Caco-2 (cell line): ENCODE results near the gene PPARG. TPM values are rescaled to one million over a fixed set of nuclear protein-coding genes. Genes with fewer than 3 reads are reported as not detected.

Source experiments
- BruUV-seq: library from RNA; stranded (reverse); fragments of 400-500 nt; replicated peaks from 2 replicates; lab custom pipeline; 2021; lab: Mats Ljungman, UMichigan
- CTCF ChIA-PET: fragments of 300-600 bp; sonication (Branson Sonifier 250); formaldehyde crosslinking; loops from one replicate; lab custom pipeline; 2022; ENCODE audit warnings: antibody characterized with exemption; lab: Charles Lee
- POLR2A ChIA-PET: fragments of 300-600 bp; sonication (Branson Sonifier 250); formaldehyde crosslinking; loops from one replicate; lab custom pipeline; 2022; ENCODE audit warnings: antibody characterized with exemption; lab: Charles Lee
- DNase-seq, 2 experiments: peaks; one replicate each; pipeline versions ENCODE4 v3.0.0 to v3.0.0-alpha.2; 2020 to 2022
- H3K27me3 ChIP-seq: replicated peaks from 2 replicates; pipeline ENCODE4 v1.6.0; 2011; ENCODE audit warnings: low read length; ENCODE audit not compliant: control insufficient read depth, insufficient read depth
- H3K36me3 ChIP-seq: 2 replicates; pipeline ENCODE4 v1.5.1; 2011; ENCODE audit warnings: low read length; ENCODE audit not compliant: control insufficient read depth, insufficient read depth
- H3K4me1 ChIP-seq: fragments of 250-450 bp; sonication (Bioruptor Pico); 2 replicates; pipeline ENCODE4 v1.5.1; 2020; ENCODE audit warnings: mild to moderate bottlenecking
- H3K4me3 ChIP-seq: 2 replicates; pipeline ENCODE4 v1.5.1; 2011; ENCODE audit warnings: low read depth, mild to moderate bottlenecking, control low read depth, low read length
- H3K9me3 ChIP-seq: fragments of 250-450 bp; sonication (Bioruptor Pico); 2 replicates; pipeline ENCODE4 v1.5.1; 2020; ENCODE audit warnings: mild to moderate bottlenecking, moderate library complexity
- H3K27ac Mint-ChIP-seq: one replicate; pipeline ENCODE4 v1.8.0; 2022; ENCODE audit warnings: mixed read lengths; ENCODE audit not compliant: unreplicated experiment
- H3K27me3 Mint-ChIP-seq: one replicate; pipeline ENCODE4 v1.8.0; 2022; ENCODE audit warnings: mixed read lengths; ENCODE audit not compliant: insufficient read depth, unreplicated experiment
- H3K36me3 Mint-ChIP-seq: one replicate; pipeline ENCODE4 v1.8.0; 2022; ENCODE audit warnings: mild to moderate bottlenecking, mixed read lengths; ENCODE audit not compliant: insufficient read depth, unreplicated experiment
- H3K4me1 Mint-ChIP-seq: one replicate; pipeline ENCODE4 v1.8.0; 2022; ENCODE audit warnings: low read depth, mixed read lengths; ENCODE audit not compliant: unreplicated experiment
- H3K4me3 Mint-ChIP-seq: one replicate; pipeline ENCODE4 v1.8.0; 2022; ENCODE audit warnings: mild to moderate bottlenecking, moderate library complexity, mixed read lengths; ENCODE audit not compliant: unreplicated experiment
- H3K9me3 Mint-ChIP-seq: one replicate; pipeline ENCODE4 v1.8.0; 2022; ENCODE audit warnings: mixed read lengths; ENCODE audit not compliant: unreplicated experiment
- CTCF ChIP-seq, 2 experiments: fragments of 200-600 bp in 1 of 2; IDR thresholded peaks; 1 replicate in 1 of 2; 2 replicates in 1 of 2; pipeline versions ENCODE4 v1.5.1 to v1.8.0; 2011 to 2022; ENCODE audit warnings: antibody characterized with exemption in 1 of 2, control low read depth in 1 of 2, inconsistent platforms in 1 of 2, low read depth in 1 of 2, low read length in 1 of 2, mild to moderate bottlenecking in 1 of 2, moderate library complexity in 1 of 2; ENCODE audit not compliant: insufficient read depth in 1 of 2, severe bottlenecking in 1 of 2, unreplicated experiment in 1 of 2
- intact Hi-C: fragments of 100-400 bp; cut with micrococcal nuclease; formaldehyde crosslinking; loops from one replicate; pipeline ENCODE4 v1.10.0; 2022; ENCODE audit not compliant: unreplicated experiment
- total RNA-seq: library from RNA; stranded (reverse); gene quantifications from 2 replicates; pipeline ENCODE4 v1.2.3, GENCODE V29; 2022

Gene PPARG
- total RNA-seq, 1 experiment from 2014 or later = 15.6 TPM

GRCh38 chr3:12339701-12340480 is 51.0 kb downstream of the PPARG start:
- Mint-ChIP-seq H3K27ac (no peak overlapping the region), H3K27me3 (no peaks in the 10 kb centered on the region), H3K4me1 (peaks cover 7% of the 10 kb centered on the region), H3K9me3 (no peaks in the 10 kb centered on the region), H3K4me3 (no peak overlapping the region), H3K36me3 (no peaks in the 10 kb centered on the region)
- no peaks in the 10 kb centered on the region for H3K27me3 ChIP-seq
- H3K4me3 ChIP-seq = no peak overlapping the region
- intact Hi-C loops = no loop called here
- TF ChIP-seq CTCF (IDR thresholded peaks at IDR 0.05; ENCODE audit: insufficient read depth in 1 of 2, low read depth in 1 of 2, low read length in 1 of 2, severe bottlenecking in 1 of 2, unreplicated experiment in 1 of 2) = no peak
- no peak for DNase-seq
- POLR2A ChIA-PET = no interaction called here
- BruUV-seq = no TSS peak
- H3K36me3 ChIP-seq = no peaks in the 10 kb centered on the region
- H3K4me1 ChIP-seq = 0 out of 2 replicates have a peak, but pooled peaks cover 5% of the 10 kb centered on the region
- CTCF ChIA-PET = no interaction called here
- H3K9me3 ChIP-seq = no peaks in the 10 kb centered on the region

DNA sequence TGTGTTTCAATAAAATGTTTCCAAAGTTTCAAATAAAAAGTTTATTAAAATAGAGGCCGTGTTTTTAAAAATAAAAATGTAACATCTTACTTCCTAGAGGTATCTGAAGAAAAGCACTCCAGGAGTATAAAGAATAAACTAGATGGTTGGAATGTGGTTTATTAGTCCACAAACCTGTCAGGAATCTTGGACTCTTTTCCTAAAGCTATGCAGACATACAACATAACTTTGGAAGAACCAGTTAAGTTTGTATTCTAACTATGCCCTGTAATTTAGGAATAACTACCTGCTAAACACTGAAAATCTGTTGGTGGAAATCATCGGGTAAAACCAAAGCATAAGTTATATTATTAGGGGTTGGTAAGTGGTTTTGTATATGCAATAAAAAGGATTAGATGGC is 51.6 kb downstream of the PPARG start:
- no peak for DNase-seq
- H3K4me3 Mint-ChIP-seq = no peak overlapping the region
- Histone ChIP-seq H3K9me3 (no peaks in the 10 kb centered on the region), H3K4me1 (0 out of 2 replicates have a peak, but pooled peaks cover 5% of the 10 kb centered on the region), H3K36me3 (no peaks in the 10 kb centered on the region), H3K27me3 (no peaks in the 10 kb centered on the region), H3K4me3 (no peak overlapping the region)
- TF ChIP-seq CTCF (IDR thresholded peaks at IDR 0.05; ENCODE audit: insufficient read depth in 1 of 2, low read depth in 1 of 2, low read length in 1 of 2, severe bottlenecking in 1 of 2, unreplicated experiment in 1 of 2) = no peak
- no TSS peak for BruUV-seq
- H3K27me3 Mint-ChIP-seq = no peaks in the 10 kb centered on the region
- ChIA-PET CTCF (no interaction called here), POLR2A (no interaction called here)
- intact Hi-C loops = no loop called here
- H3K27ac Mint-ChIP-seq = no peak overlapping the region
- peaks cover 7% of the 10 kb centered on the region for H3K4me1 Mint-ChIP-seq
- no peaks in the 10 kb centered on the region for H3K9me3 Mint-ChIP-seq
- no peaks in the 10 kb centered on the region for H3K36me3 Mint-ChIP-seq

DNA sequence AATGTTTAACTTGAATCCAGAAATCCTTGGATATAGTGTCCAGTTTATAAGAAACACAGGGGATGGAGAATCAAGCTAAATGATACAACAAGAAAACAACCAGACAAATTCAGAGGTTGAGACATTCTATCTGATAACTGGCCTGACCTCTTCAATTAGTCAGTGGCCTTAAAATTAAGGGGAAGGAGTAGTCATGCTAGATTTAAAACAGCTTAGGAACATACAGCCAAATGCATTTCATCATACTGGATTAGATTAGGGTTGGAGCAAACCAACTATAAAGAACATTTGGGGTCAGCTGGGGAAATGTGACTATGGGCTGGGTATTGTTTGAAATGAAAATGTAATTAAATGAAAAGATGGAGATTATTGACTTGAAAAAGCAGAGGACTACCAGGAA is 53.3 kb downstream of the PPARG start:
- no TSS peak for BruUV-seq
- H3K27ac Mint-ChIP-seq = no peak overlapping the region
- DNase-seq = no peak
- no peak for TF ChIP-seq CTCF (IDR thresholded peaks at IDR 0.05; ENCODE audit: insufficient read depth in 1 of 2, low read depth in 1 of 2, low read length in 1 of 2, severe bottlenecking in 1 of 2, unreplicated experiment in 1 of 2)
- no peaks in the 10 kb centered on the region for H3K9me3 ChIP-seq
- no peaks in the 10 kb centered on the region for H3K9me3 Mint-ChIP-seq
- H3K4me1 Mint-ChIP-seq = peaks cover 13% of the 10 kb centered on the region
- no peaks in the 10 kb centered on the region for H3K36me3 ChIP-seq
- no peak overlapping the region for H3K4me3 ChIP-seq
- H3K27me3 ChIP-seq = no peaks in the 10 kb centered on the region
- H3K4me1 ChIP-seq = peaks cover 10% of the 10 kb centered on the region; the same call in 1 of the 2 replicates
- intact Hi-C loops = no loop called here
- no peaks in the 10 kb centered on the region for H3K36me3 Mint-ChIP-seq
- CTCF ChIA-PET = no interaction called here
- H3K27me3 Mint-ChIP-seq = no peaks in the 10 kb centered on the region
- H3K4me3 Mint-ChIP-seq = no peak overlapping the region
- POLR2A ChIA-PET = no interaction called here
